Hypothalamus (tissue), 51 donors: ENCODE results near the gene ALKBH3.

Source experiments
- DNase-seq, 51 donors: peaks; one replicate each; lab custom pipeline; 2025; lab: John Stamatoyannopoulos, UW

Gene ALKBH3

DNA sequence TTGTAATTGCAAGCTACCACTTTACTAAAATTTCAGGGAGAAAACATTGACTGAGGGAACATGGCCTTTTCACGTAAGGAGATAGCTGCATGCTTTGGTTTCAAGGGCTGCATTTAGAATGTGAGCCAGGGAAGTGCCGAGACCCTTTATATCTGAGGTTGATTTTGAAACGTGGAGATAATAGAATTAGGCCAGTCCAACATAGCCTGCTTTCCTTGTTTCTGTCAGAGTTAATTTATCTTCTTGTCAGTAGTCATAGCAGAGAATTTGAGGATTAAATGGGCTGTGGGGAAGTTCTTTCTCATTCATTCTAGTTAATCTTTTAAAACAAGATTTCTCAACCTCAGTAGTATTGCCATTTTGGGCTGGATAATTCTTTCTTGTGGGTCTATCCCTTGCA, 12.2 kb downstream of the ALKBH3 start:
- DNase-seq, result no peak

DNA sequence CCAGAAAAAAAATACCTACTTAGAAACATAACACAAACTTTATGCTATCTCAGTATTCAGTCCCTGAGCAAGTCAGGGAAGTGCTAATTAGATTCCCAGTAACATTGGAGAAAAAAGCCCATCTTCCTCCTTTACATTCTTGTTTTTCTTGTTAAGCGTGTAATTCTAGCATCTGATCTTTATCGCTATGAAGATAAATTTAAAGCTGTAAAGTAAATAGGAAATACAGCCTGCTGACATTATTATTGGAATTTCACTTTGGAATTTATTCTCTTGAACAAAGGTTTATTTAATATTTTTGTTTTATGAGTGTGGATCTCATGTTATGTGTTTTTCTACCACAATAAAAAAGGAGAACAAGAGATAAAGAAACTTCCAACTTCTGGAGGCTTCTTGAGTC, 13.9 kb downstream of the ALKBH3 start:
- DNase-seq, result no peak

DNA sequence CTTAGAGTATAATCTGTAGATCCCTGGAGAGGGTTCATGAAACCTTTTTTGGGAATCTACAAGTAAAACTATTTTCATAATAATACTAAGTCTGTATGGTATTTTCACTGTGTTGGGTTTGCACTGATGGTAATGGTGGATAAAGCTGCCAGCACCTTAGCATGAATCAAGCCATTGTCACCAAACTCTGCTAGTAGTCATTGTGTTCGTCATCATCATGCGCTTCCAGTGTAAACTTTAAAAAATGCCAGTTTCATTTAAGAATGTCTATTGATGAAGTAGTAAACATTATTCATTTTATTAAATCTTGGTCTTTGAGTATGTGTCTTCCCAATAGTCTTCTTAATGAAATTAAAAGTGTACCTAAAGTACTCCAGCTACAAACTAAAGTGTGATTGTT, 15.0 kb downstream of the ALKBH3 start:
- peak in 3 of 51 donors; percentile 5 to 31 (median 7) for DNase-seq

DNA sequence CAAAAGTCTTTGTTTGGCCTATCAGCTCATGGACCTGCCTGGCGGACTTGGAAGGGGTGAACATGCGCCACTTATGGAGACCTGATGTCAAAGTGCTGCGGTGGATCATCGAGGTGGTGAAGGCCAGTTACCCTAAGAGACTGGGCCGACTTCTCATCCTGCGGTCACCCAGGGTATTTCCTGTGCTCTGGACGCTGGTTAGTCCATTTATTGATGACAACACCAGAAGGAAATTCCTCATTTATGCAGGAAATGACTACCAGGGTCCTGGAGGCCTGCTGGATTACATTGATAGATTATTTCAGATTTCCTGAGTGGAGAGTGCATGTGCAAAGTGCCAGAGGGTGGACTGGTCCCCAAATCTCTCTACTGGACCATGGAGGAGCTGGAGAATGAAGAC, 17.9 kb downstream of the ALKBH3 start:
- DNase-seq, result no peak

DNA sequence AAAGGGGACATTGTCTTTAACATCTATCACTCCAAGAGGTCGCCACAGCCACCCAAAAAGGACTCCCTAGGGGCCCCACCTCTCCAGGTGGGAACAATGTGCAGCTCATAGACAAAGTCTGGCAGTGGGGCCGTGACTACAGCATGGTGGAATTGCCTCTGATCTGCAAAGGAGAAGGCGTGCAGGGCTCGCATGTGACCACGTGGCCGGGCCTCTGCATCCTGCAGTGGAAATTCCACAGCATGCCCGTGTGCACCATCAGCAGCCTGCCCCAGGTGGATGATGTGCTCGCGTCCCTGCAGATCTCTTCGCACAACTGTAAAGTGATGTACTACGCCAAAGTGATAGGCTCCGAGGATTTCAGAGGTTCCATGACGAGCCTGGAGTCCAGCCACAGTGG, 18.5 kb downstream of the ALKBH3 start:
- no peak for DNase-seq

DNA sequence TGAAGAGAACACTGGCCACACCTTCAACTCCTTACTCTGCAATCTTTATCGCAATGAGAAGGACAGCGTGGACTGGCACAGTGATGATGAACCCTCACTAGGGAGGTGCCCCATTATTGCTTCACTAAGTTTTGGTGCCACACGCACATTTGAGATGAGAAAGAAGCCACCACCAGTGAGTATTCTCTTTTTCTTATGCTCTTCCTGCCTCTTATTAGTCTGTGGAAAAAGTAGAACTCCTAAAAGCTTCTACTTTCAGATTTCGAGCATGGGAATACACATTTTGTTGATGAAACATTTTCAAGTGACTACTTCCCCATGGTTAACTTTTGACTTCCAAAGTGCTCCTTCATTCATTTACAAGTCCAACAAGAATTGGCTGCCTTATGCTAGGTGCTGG, 20.9 kb downstream of the ALKBH3 start:
- no peak for DNase-seq

DNA sequence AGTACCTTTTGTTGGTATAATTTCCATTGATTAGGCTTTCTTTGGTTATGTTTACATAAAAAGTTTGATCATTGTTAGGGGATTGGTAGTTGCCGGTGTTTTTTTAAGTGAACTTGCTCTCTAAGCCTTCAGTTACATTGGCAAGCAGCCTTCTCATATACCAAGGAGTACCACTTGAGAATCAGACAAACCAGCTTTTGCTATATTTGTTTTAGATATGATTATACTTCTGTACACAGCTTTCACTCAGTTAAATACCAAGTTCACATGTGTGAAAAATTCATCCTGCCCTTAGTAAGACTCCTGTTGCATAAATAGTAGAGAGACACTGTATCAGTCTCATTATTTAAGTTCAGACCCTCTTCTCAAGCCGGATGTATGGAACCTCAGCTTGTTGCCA, 22.4 kb downstream of the ALKBH3 start:
- DNase-seq, result no peak

DNA sequence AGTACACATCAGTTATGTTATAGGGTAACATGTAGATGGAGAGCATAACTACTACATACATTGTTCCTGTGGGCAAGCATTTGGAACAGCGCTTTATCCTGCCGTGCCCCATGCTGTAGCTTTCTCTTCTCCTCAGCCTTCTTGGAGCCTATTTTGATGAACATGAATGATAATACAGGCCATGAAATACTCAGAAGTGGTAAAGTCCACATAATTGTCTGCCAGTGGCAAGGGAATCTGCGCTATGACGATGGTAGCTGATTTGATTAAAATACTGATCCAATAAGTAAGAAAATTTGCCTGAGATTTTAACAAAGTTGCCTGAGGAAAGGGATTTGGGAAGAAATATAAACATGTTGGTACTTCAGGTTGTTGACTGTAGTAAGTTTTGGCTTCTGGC, 23.3 kb downstream of the ALKBH3 start:
- DNase-seq, result no peak

DNA sequence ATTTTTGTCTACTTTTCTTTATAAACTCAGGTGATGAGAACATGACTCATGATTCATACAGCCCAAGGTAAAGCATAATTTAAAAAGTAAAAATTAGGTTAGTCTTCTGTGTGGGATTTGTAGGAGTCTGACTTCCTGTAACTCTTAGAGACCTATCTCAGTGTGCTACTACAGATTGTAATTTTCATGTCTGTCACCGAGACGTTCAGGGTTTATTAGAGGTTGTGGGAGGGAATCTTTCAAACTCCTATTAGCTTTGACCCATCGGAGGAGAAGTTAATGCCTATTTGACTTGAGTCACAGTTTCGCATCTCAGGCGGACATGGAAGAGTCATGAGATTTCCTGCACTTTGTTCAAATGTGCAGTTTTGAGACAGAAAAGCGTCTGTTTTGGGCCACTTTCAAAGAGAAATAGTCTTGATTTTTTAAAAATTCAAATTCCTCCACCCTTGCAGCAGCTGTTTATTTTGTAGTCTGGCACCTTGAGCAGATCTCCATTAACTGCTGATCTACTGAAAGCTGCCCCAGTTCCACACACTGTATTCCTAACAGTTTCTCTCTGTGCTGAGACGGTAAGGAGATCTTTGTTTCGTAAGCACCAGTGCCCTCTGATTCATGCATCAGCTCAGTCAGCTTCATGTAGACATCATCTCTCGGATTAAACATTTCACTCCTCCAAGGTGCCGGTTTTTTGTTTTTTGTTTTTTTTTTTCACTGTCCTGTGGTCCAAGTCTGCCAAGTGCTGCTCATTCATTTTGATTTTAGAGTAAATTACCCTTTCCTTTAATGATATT, 24.3 kb downstream of the ALKBH3 start:
- DNase-seq, result peak in 10 of 51 donors; percentile 14 to 53 (median 26)

DNA sequence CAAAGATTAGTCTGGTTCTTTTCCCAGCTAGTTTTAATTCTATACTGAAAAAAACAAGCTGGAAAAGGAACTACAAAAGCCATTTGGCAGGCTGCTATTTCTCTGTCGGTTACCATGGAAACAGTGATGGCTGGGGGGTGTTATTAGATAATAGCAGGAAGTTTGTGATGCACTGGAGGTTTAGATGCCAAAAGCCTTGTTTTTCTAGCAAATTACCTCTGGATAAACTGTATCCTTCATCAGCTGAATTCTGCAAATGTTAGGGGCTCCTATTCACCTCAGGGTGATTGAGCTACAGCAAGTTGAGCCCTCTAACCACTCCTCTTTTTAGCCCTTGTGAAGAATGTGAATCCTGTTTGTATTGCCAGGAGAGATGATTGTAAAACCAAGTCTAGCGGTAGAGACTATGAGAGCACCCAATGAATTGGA, 25.2 kb downstream of the ALKBH3 start:
- DNase-seq, result peak in 6 of 51 donors; percentile 12 to 64 (median 18)

DNA sequence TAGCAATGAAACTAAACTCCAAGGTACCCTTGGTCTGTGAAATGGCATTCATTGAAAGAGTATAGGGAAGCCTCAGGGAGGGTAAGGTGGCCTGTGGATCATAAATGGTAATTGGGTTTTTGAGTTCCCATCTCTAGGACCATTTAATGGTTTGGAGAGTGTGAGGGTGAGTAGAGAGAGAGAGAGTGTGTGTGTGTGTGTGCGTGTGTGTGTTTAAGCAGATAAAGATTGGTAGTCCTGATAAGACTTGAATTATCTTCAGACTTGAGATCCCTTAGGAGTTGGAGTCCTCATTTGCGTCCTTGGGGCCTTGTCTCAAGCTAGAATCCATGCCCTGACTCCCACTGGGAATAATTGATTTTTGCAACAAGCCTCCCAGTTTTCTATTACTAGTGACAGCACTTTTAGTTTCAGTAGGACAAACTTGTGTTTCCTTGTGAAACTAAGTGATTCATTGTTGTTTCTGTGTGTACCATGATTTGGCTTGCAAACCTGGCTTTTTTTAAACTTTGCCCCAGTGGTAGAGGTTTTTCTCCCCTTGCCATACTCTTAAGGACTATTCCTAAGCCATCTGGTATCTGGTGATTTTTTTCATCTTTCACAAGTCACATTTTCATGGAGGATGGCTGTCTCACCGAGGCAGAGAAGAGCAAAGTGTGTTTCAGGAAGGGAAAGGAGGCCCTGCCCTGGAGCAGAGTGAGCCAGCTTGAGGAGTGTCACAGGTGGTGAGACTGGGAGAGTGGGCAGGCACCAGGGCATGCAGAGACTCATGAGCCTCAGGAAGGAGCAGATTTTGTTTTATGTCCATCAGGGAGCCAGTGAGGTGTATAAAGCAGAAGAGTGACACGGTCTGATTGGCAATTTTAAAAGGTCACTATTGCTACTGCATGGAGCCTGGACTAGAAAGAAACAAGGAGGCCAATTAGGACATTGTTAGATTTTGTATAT, 26.7 kb downstream of the ALKBH3 start:
- no peak for DNase-seq

DNA sequence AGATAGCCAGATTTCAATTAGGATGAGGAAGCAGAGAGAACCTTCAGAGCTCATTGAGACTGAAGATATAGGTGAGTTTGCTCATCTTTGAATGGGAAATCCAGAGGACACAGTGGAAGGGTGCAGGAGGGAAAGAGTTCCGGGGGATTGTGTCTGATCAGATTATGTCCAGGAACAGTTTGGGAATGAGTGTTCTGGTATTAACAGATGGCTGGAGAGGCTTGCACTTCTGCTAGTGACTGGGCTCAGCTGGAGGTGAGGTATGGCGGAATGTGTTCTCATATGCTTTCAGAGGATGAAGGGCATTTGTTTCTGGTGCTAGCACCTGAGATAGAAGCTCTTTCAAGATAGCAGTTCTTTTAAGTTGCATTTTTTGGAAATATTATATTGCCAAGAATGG, 27.6 kb downstream of the ALKBH3 start:
- DNase-seq, result no peak

DNA sequence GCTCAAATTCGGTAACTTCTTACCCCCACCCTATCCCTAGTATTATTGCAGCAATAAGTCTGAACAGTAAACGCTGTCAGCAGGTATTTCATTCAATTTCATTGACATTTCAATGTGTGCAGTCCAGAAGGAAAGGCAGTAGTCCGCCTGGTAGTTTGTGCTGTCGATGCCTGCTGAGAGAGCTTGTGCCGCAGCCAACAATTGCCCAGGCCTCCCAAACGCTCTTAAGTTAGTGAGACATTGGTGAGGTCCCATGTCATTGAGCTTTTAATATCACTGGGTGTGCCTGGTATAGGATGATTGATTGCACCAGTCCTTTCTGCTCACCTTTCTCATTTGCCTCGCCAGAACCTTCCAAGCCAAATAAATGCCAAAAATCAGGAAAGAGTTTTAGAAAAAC, 28.1 kb downstream of the ALKBH3 start:
- no peak for DNase-seq

DNA sequence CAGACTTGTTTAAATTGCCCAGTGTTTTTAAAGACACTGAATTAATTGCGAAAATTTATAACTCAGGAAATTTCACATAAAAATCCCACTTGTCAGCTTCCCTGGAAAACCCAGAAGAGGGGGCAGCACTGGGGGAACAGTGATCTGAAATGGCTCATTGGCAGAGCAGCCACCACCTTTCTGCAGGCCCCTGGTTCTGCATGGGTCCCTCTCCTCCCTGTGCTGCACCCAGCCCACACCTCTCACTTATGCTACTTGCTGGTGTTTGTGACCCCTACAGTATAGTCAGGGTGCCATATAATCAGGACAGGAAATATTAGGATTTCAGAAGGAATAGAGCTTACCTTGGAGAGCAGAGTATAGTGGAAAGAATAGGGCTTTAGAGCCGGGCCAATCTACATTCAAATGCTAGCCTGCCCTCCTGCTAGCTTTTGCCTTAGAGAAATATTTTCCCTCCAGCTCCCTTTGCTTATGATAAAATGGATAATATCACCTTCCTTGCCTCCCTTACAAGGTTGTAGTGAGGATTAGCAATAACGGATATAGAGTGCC, 33.3 kb downstream of the ALKBH3 start:
- DNase-seq, result no peak

DNA sequence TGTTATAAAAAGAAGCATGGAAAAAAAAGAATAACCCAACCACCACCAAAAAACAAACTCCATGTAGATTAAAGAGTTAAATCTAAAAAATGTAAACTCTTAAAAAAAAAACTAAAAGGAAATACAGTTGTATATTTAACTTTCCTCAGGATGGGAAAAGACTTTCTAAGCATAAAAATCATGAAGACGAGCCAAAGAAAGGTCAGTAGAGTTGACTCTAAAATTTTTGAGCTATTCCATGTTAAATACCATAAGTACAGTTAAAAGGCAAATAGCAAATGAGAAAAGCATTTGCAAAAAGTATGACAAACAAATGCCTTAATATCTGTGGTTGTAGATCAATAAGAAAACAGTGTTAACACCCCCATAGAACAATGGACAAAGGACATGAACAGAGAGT, 33.8 kb downstream of the ALKBH3 start:
- DNase-seq, result no peak

DNA sequence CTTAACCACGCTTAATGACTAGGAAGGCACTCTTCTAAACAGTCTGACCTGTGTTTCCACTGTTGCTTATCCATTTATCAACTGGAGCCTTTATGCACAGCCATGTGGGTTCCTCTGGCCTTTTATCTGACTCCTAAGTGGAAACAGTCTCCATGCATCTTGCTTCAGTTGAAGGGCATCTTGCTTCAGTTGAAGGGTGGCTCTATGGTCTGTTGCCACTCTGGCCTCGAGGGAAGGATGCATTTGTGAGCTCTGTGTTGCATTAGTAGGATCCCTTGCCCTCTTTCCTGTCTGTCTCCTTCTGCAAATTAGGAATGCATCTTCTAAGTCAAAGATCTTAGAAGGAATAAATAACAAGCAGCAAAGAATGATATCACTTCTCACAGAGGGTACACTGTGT, 36.0 kb downstream of the ALKBH3 start:
- no peak for DNase-seq

DNA sequence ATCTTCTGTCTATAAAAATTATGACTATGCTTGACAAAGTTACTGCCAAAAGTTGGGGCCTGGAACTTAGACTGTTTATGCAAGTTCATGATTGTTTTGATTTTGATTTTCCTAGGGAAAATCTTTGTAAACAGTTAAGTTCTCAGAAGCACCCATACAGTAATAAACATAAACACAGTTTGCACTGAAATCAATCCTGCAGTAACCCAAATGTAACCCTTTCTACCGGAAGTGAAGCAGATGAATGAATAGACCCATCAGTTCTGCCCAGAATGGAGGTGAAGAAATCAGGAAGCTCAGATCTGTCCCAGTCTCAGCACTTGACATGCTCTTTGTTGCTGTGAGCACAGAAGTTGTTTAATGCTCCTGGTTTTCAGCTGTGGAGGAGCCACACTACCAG, 37.2 kb downstream of the ALKBH3 start:
- DNase-seq, result no peak

DNA sequence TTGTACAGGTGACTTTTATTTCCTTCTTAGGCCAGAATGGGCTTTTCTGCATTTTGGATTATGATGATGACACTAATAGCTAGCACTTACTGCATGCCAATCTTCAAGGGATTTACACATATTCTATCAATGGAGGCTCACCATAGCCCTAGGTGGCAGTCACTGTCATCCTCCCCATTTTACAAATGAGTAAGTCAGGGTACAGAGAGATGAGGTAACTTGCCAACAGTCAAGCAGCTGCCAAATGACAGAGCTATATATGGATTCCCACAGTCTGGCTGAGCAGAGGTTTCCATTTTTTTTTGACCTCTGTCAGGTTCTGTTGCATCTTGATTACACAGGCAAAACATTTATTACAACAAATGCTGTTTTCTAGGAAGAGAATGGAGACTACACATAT, 38.0 kb downstream of the ALKBH3 start:
- no peak for DNase-seq

DNA sequence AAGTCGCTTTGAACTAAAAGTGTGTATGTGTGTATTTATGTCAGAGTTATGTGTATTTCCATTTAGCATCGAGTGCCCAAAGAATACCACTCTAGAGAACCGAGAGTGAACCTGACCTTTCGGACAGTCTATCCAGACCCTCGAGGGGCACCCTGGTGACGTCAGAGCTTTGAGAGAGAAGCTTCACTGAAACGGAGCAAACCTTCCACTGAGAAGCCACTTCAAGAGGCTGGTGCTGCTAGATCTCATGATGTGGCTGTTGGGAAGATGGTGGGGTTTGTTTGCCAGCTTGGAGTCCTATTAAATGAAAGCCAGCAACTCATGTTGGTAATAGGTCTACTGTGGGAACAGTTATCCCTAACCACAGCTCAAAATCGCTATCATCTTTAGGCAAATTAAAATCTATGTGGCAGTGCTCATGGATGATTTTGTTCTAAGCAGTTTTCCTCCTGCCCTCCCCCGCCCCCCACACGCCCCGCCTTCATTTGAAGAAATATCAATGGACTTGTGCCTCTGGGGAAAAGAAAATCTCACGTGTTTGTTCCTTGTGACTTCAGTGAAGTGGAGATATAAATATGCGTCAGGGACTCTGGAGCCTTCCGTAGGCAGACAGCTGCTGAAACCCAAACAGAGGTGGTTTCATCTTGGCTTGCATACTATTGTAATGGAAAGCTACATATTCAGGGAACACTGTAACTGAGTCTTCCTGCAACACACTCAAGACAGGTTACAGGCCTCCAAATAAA, 39.4 kb downstream of the ALKBH3 start:
- no peak for DNase-seq

DNA sequence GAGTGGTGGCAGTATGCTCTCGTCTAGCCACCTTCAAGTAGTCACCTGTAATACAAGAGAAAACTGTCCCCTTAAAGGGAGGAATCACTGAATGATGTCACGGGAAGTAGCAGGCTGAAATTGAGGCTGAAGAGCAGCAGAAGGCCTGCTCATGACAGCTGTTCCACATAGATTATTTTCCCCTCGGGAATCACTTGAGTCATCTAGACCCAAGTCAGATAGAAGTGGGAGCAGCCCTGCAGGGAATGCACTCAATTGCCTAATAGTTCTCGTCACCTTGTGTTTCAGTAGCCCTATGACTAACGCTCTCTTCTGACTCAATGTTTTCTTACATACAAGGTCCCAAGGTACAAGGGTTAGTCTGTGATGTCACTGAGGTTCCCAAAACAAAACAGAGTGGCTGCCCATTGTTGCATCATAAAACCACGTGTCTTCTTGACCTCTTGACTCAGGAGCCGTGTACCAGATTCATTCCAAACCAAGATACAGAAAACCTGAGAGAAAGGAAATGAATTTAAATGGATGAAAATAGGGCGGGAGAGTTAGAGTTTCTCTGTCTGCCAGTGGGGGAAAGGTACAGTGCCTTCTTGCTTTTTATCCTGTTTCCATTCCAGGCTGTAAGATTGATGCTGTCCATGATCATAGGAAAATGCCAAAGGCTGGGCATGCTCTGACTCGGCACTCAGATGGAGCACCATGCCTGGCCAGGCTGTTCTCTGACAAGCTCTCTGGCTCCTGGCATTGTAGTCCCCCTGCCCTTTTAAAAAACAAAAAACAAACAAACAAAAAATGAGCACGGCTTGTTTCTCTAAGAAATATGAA, 40.2 kb downstream of the ALKBH3 start:
- no peak for DNase-seq
